Neural cell (in vitro differentiated cells): ENCODE measurements around the gene B9D1. TPM values are rescaled to one million over a fixed set of nuclear protein-coding genes. Genes with fewer than 3 reads are reported as not detected.

Experiments
- H2AFZ ChIP-seq: fragments of 200-600, 300-800 bp; sonication (generic), shearing (Covaris generic); 2 replicates; pipeline ENCODE4 v1.6.0; 2014; ENCODE audit warnings: low read depth, mild to moderate bottlenecking, antibody characterized with exemption, low read length, moderate library complexity
- H3F3A ChIP-seq: fragments of 200-600 bp; shearing (Covaris generic); 2 replicates; pipeline ENCODE4 v1.6.1; 2016; ENCODE audit warnings: mild to moderate bottlenecking, moderate library complexity, mixed read lengths, antibody characterized with exemption, low read length; ENCODE audit not compliant: insufficient read depth, poor library complexity, severe bottlenecking
- H3K27ac ChIP-seq: fragments of 200-600, 300-800 bp; sonication (generic), shearing (Covaris generic); 2 replicates; pipeline ENCODE4 v1.5.1; 2014; ENCODE audit warnings: mild to moderate bottlenecking, low read length, moderate library complexity
- H3K27me3 ChIP-seq: fragments of 300-800, 200-600 bp; sonication (generic), shearing (Covaris generic); 2 replicates; pipeline ENCODE4 v1.6.0; 2014; ENCODE audit warnings: mild to moderate bottlenecking, low read depth, low read length, moderate library complexity; ENCODE audit not compliant: insufficient read depth
- H3K36me3 ChIP-seq: fragments of 300-800, 200-600 bp; sonication (generic), shearing (Covaris generic); 2 replicates; pipeline ENCODE4 v1.5.1; 2014; ENCODE audit warnings: mild to moderate bottlenecking, antibody characterized with exemption, low read length, moderate library complexity; ENCODE audit not compliant: insufficient read depth
- H3K4me2 ChIP-seq: fragments of 300-800, 200-600 bp; sonication (generic), shearing (Covaris generic); 2 replicates; pipeline ENCODE4 v1.6.0; 2014; ENCODE audit warnings: mild to moderate bottlenecking, low read length
- H3K4me3 ChIP-seq: fragments of 300-800, 200-600 bp; sonication (generic), shearing (Covaris generic); 2 replicates; pipeline ENCODE4 v1.5.1; 2014; ENCODE audit warnings: mild to moderate bottlenecking, low read length, moderate library complexity
- H3K79me2 ChIP-seq: fragments of 200-600 bp; shearing (Covaris generic); replicated peaks from 2 replicates; pipeline ENCODE4 v1.6.0; 2014; ENCODE audit warnings: mild to moderate bottlenecking, low read length, moderate library complexity; ENCODE audit not compliant: insufficient read depth
- H3K9ac ChIP-seq: fragments of 300-800, 200-600 bp; sonication (generic), shearing (Covaris generic); 2 replicates; pipeline ENCODE4 v1.6.1; 2016; ENCODE audit warnings: mild to moderate bottlenecking, low read length, mixed read lengths
- H3K9me2 ChIP-seq: fragments of 200-600 bp; shearing (Covaris generic); 2 replicates; pipeline ENCODE4 v1.6.1; 2016; ENCODE audit warnings: mild to moderate bottlenecking, low read length, mixed read lengths; ENCODE audit not compliant: insufficient read depth
- H3K9me3 ChIP-seq: fragments of 200-600, 300-800 bp; sonication (generic), shearing (Covaris generic); 2 replicates; pipeline ENCODE4 v1.6.1; 2016; ENCODE audit warnings: mild to moderate bottlenecking, mixed run types, low read length, moderate library complexity, mixed read lengths
- H4K20me1 ChIP-seq: fragments of 200-600 bp; shearing (Covaris generic); 2 replicates; pipeline ENCODE4 v1.6.1; 2016; ENCODE audit warnings: mild to moderate bottlenecking, mixed run types; ENCODE audit not compliant: insufficient read depth
- CTCF ChIP-seq: fragments of 450-650 bp; IDR thresholded peaks from 2 replicates; pipeline ENCODE4 v1.5.1; 2014; ENCODE audit warnings: antibody characterized with exemption, mild to moderate bottlenecking, moderate library complexity; ENCODE audit not compliant: poor library complexity, severe bottlenecking
- EP300 ChIP-seq: fragments of 450-650 bp; conservative IDR thresholded peaks from 2 replicates; pipeline ENCODE4 v1.6.1; 2014; ENCODE audit warnings: antibody characterized with exemption, mild to moderate bottlenecking, moderate library complexity; ENCODE audit not compliant: poor library complexity, severe bottlenecking
- EZH2 ChIP-seq: fragments of 200-600, 300-800 bp; shearing (Covaris generic), sonication (generic); IDR thresholded peaks from 2 replicates; pipeline ENCODE4 v1.6.1; 2014; ENCODE audit warnings: antibody characterized with exemption, low read length, borderline replicate concordance, mild to moderate bottlenecking; ENCODE audit not compliant: insufficient read depth, poor library complexity, severe bottlenecking
- MXI1 ChIP-seq: fragments of 450-650 bp; conservative IDR thresholded peaks from 2 replicates; pipeline ENCODE4 v1.6.1; 2014; ENCODE audit warnings: antibody characterized with exemption, mild to moderate bottlenecking; ENCODE audit not compliant: poor library complexity, severe bottlenecking
- POLR2AphosphoS5 ChIP-seq: IDR thresholded peaks from 2 replicates; pipeline ENCODE4 v1.6.1; 2012
- RAD21 ChIP-seq: fragments of 450-650 bp; conservative IDR thresholded peaks from 2 replicates; pipeline ENCODE4 v1.6.1; 2014; ENCODE audit warnings: antibody characterized with exemption, mild to moderate bottlenecking, moderate library complexity
- SMC3 ChIP-seq: fragments of 450-650 bp; conservative IDR thresholded peaks from 2 replicates; pipeline ENCODE4 v1.6.1; 2014; ENCODE audit warnings: antibody characterized with exemption, mild to moderate bottlenecking, moderate library complexity; ENCODE audit not compliant: poor library complexity
- TAF1 ChIP-seq: IDR thresholded peaks from 2 replicates; pipeline ENCODE4 v1.6.1; 2012; ENCODE audit warnings: low read depth
- polyA plus RNA-seq: library from polyadenylated mRNA; depleted of rRNA; stranded (reverse); fragments of >200 nt; gene quantifications from 2 replicates; pipeline ENCODE4 v1.2.3, GENCODE V29; 2014
- TF ChIP-seq, protein P1 (sequence below): IDR thresholded peaks from 2 replicates; pipeline ENCODE4 v1.6.1; 2012; ENCODE audit warnings: borderline replicate concordance

The B9D1 gene
- polyA plus RNA-seq, 1 donor from 2014 or later = 32.0 TPM

DNA sequence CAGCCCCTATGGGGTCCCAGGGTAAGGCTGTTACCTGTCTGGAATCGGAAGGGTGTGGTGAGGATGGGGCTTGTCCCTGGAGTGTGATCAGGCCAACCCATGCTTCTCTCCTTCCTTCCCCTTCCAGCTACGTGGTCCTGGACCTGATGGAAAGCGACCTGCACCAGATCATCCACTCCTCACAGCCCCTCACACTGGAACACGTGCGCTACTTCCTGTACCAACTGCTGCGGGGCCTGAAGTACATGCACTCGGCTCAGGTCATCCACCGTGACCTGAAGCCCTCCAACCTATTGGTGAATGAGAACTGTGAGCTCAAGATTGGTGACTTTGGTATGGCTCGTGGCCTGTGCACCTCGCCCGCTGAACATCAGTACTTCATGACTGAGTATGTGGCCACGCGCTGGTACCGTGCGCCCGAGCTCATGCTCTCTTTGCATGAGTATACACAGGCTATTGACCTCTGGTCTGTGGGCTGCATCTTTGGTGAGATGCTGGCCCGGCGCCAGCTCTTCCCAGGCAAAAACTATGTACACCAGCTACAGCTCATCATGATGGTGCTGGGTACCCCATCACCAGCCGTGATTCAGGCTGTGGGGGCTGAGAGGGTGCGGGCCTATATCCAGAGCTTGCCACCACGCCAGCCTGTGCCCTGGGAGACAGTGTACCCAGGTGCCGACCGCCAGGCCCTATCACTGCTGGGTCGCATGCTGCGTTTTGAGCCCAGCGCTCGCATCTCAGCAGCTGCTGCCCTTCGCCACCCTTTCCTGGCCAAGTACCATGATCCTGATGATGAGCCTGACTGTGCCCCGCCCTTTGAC is 18.2 kb upstream of the B9D1 start:
- Histone ChIP-seq H3K4me3 (no peak overlapping the region), H3K9me2 (no peaks in the 10 kb centered on the region), H3F3A (no peaks in the 10 kb centered on the region), H3K36me3 (peaks cover 5% of the 10 kb centered on the region), H3K79me2 (peaks cover 19% of the 10 kb centered on the region), H3K9me3 (no peaks in the 10 kb centered on the region), H3K9ac (no peak overlapping the region), H4K20me1 (no peaks in the 10 kb centered on the region), H3K4me2 (no peak overlapping the region), H3K27me3 (no peaks in the 10 kb centered on the region), H2AFZ (no peak overlapping the region), H3K27ac (no peak overlapping the region)
- TF ChIP-seq, protein P1, sequence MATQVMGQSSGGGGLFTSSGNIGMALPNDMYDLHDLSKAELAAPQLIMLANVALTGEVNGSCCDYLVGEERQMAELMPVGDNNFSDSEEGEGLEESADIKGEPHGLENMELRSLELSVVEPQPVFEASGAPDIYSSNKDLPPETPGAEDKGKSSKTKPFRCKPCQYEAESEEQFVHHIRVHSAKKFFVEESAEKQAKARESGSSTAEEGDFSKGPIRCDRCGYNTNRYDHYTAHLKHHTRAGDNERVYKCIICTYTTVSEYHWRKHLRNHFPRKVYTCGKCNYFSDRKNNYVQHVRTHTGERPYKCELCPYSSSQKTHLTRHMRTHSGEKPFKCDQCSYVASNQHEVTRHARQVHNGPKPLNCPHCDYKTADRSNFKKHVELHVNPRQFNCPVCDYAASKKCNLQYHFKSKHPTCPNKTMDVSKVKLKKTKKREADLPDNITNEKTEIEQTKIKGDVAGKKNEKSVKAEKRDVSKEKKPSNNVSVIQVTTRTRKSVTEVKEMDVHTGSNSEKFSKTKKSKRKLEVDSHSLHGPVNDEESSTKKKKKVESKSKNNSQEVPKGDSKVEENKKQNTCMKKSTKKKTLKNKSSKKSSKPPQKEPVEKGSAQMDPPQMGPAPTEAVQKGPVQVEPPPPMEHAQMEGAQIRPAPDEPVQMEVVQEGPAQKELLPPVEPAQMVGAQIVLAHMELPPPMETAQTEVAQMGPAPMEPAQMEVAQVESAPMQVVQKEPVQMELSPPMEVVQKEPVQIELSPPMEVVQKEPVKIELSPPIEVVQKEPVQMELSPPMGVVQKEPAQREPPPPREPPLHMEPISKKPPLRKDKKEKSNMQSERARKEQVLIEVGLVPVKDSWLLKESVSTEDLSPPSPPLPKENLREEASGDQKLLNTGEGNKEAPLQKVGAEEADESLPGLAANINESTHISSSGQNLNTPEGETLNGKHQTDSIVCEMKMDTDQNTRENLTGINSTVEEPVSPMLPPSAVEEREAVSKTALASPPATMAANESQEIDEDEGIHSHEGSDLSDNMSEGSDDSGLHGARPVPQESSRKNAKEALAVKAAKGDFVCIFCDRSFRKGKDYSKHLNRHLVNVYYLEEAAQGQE = no peak
- no peak for TF ChIP-seq RAD21
- TF ChIP-seq EP300 = no peak
- no peak for TF ChIP-seq POLR2AphosphoS5
- TF ChIP-seq TAF1 = no peak
- TF ChIP-seq SMC3 = no peak
- no peak for TF ChIP-seq CTCF
- no peak for TF ChIP-seq MXI1
- no peak for TF ChIP-seq EZH2

GRCh38 chr17:19379361-19380065 is 17.0 kb upstream of the B9D1 start:
- no peaks in the 10 kb centered on the region for H3K9me3 ChIP-seq
- H3K27ac ChIP-seq = peak overlapping the region; percentile 81
- no peaks in the 10 kb centered on the region for H3K27me3 ChIP-seq
- no peaks in the 10 kb centered on the region for H3K9me2 ChIP-seq
- peaks cover 19% of the 10 kb centered on the region for H3K79me2 ChIP-seq
- H3K4me2 ChIP-seq = peak overlapping the region; percentile 86
- no peak overlapping the region for H2AFZ ChIP-seq
- peaks cover 5% of the 10 kb centered on the region for H3K36me3 ChIP-seq
- H3K9ac ChIP-seq = peak overlapping the region; percentile 77
- no peaks in the 10 kb centered on the region for H4K20me1 ChIP-seq
- no peaks in the 10 kb centered on the region for H3F3A ChIP-seq
- peak overlapping the region; percentile 80 for H3K4me3 ChIP-seq
- TF ChIP-seq SMC3 = no peak
- no peak for TF ChIP-seq MXI1
- TF ChIP-seq CTCF = no peak
- no peak for TF ChIP-seq TAF1
- no peak for TF ChIP-seq RAD21
- no peak for TF ChIP-seq EP300
- no peak for TF ChIP-seq POLR2AphosphoS5
